ENCODE data around the gene ETFA.

GRCh38 chr15:76360416-76360815, 49.1 kb upstream of the ETFA start:
- TF ChIP-seq POLR2A (IDR thresholded peaks at IDR 0.05; ENCODE audit: low read length): no peak
- TF ChIP-seq GATA1 (IDR thresholded peaks at IDR 0.05; ENCODE audit: low read depth, low read length): no peak

Measured in erythroblast (primary cell).